Liver (tissue), 9 donors: ENCODE data around the gene GSTT2B. TPM values are rescaled to one million over a fixed set of nuclear protein-coding genes. Genes with fewer than 3 reads are reported as not detected.
A peak's percentile ranks its signal among the peaks of the same experiment; 100 is the strongest.
"Not testable (repeated sequence)": the region's sequence is repeated elsewhere in the genome, so short reads cannot be mapped to it uniquely, and the experiment has no call there.

Experiments
- DNase-seq: peaks from one replicate; pipeline ENCODE4 v3.0.0-alpha.2; 2017; ENCODE audit warnings: low spot score
- H3K27ac ChIP-seq, 2 donors: one replicate each; pipeline ENCODE4 v1.7.0; 2013; ENCODE audit warnings: inconsistent platforms in 2 of 2, low read length in 2 of 2, control low read depth in 1 of 2, low read depth in 1 of 2, mild to moderate bottlenecking in 1 of 2
- H3K27me3 ChIP-seq, 4 donors: one replicate each; pipeline versions ENCODE4 v1.6.1 to v1.7.0; 2013; ENCODE audit warnings: low read length in 3 of 4, inconsistent platforms in 1 of 4, mild to moderate bottlenecking in 1 of 4, moderate library complexity in 1 of 4; ENCODE audit not compliant: control insufficient read depth in 4 of 4, insufficient read depth in 4 of 4
- H3K36me3 ChIP-seq, 4 donors: one replicate each; pipeline versions ENCODE4 v1.6.1 to v1.7.0; 2013; ENCODE audit warnings: low read length in 3 of 4, mild to moderate bottlenecking in 3 of 4, low read depth in 1 of 4, moderate library complexity in 1 of 4; ENCODE audit not compliant: control insufficient read depth in 4 of 4, insufficient read depth in 3 of 4
- H3K4me1 ChIP-seq, 4 donors: one replicate each; pipeline versions ENCODE4 v1.6.1 to v1.7.0; 2013; ENCODE audit warnings: low read length in 3 of 4, mild to moderate bottlenecking in 3 of 4, moderate library complexity in 1 of 4; ENCODE audit not compliant: control insufficient read depth in 4 of 4, insufficient read depth in 4 of 4
- H3K4me3 ChIP-seq, 3 donors: one replicate each; pipeline versions ENCODE4 v1.6.1 to v1.7.0; 2013; ENCODE audit warnings: low read length in 3 of 3, control low read depth in 1 of 3, low read depth in 1 of 3, mild to moderate bottlenecking in 1 of 3
- H3K9ac ChIP-seq, 2 donors: one replicate each; pipeline ENCODE4 v1.7.0; 2013; ENCODE audit warnings: low read length in 2 of 2, mild to moderate bottlenecking in 2 of 2, moderate library complexity in 2 of 2, control low read depth in 1 of 2, low read depth in 1 of 2
- H3K9me3 ChIP-seq, 4 donors: one replicate each; pipeline versions ENCODE4 v1.6.1 to v1.7.0; 2013; ENCODE audit warnings: low read length in 3 of 4; ENCODE audit not compliant: control insufficient read depth in 4 of 4
- CTCF ChIP-seq: fragments of 150-350 bp; IDR thresholded peaks from 2 replicates; pipeline ENCODE4 v1.5.1; 2017; ENCODE audit warnings: improper control_type of control experiment, low read depth, low read length; ENCODE audit not compliant: missing input control
- RAD21 ChIP-seq, 2 donors: IDR thresholded peaks; 2 replicates each; pipeline ENCODE4 v1.6.1; 2016; ENCODE audit warnings: antibody characterized with exemption in 2 of 2, mild to moderate bottlenecking in 2 of 2
- WGBS: extraction: QIAGEN DNeasy Blood & Tissue Kit; methylation state at CpG from one replicate; pipeline ENCODE4 v1.1.7; 2013; 5-methylcytosine and 5-hydroxymethylcytosine counted together
- polyA plus RNA-seq, 2 donors: library from polyadenylated mRNA; stranded (reverse) in 1 of 2; unstranded in 1 of 2; fragments of 200-250 nt in 1 of 2; fragments of >200 nt in 1 of 2; fragmentation: Nextera tagmentation in 1 of 2; extraction: Ambion mirVana in 1 of 2; gene quantifications; one replicate each; pipeline versions ENCODE4 v1.2.1 to v1.2.3, GENCODE V29; 2013 to 2015
- total RNA-seq, 2 donors: library from RNA; depleted of rRNA; stranded (reverse); fragments of >200 nt; gene quantifications; one replicate each; pipeline ENCODE4 v1.2.3, GENCODE V29; 2014
- donor health status: healthy.
- donor health status: healthy.
- donor health status: healthy.
- donor health status: healthy.
- donor health status: healthy.

GSTT2B gene
- total and polyA plus RNA-seq, 4 donors = 8.0 to 16.8 (median 11.3) TPM

GRCh38 chr22:23956301-23956900, 4.6 kb downstream of the GSTT2B start:
- TF ChIP-seq RAD21 (IDR thresholded peaks at IDR 0.05) = peak; percentile 80 to 83
- peak; percentile 92 for TF ChIP-seq CTCF
- not testable (repeated sequence) for H3K4me3 ChIP-seq, H3K9ac ChIP-seq, H3K27ac ChIP-seq, H3K4me1 ChIP-seq, H3K36me3 ChIP-seq, H3K9me3 ChIP-seq, H3K27me3 ChIP-seq
- 26% methylated on average over 12 of the region's 12 CpGs for WGBS
- peak; percentile 90 for DNase-seq

GRCh38 chr22:23955886-23956285, 5.1 kb downstream of the GSTT2B start:
- H3K27me3 ChIP-seq, H3K27ac ChIP-seq, H3K9me3 ChIP-seq, H3K4me1 ChIP-seq, H3K4me3 ChIP-seq, H3K9ac ChIP-seq, DNase-seq, H3K36me3 ChIP-seq: not testable (repeated sequence)
- WGBS = 83% methylated on average over 7 of the region's 8 CpGs

GRCh38 chr22:23954991-23955305, 6.0 kb downstream of the GSTT2B start:
- WGBS = 85% methylated on average over 6 of the region's 6 CpGs
- not testable (repeated sequence) for H3K4me1 ChIP-seq, H3K9ac ChIP-seq, H3K36me3 ChIP-seq, H3K9me3 ChIP-seq, H3K27me3 ChIP-seq, H3K27ac ChIP-seq, DNase-seq, H3K4me3 ChIP-seq

GRCh38 chr22:23954193-23954990, 6.6 kb downstream of the GSTT2B start:
- not testable (repeated sequence) for H3K4me1 ChIP-seq, H3K27ac ChIP-seq, H3K36me3 ChIP-seq, H3K4me3 ChIP-seq, H3K27me3 ChIP-seq, H3K9me3 ChIP-seq, DNase-seq, H3K9ac ChIP-seq
- 83% methylated on average over 8 of the region's 8 CpGs for WGBS

GRCh38 chr22:23953485-23953884, 7.5 kb downstream of the GSTT2B start:
- not testable (repeated sequence) for H3K36me3 ChIP-seq, H3K4me3 ChIP-seq, DNase-seq, H3K27ac ChIP-seq, H3K4me1 ChIP-seq, H3K9me3 ChIP-seq, H3K27me3 ChIP-seq, H3K9ac ChIP-seq
- WGBS = 78% methylated on average over 4 of the region's 4 CpGs

GRCh38 chr22:23952794-23953405, 8.1 kb downstream of the GSTT2B start:
- not testable (repeated sequence) for DNase-seq, H3K36me3 ChIP-seq, H3K27me3 ChIP-seq, H3K9me3 ChIP-seq, H3K4me1 ChIP-seq, H3K9ac ChIP-seq, H3K4me3 ChIP-seq, H3K27ac ChIP-seq
- WGBS = 78% methylated on average over 11 of the region's 11 CpGs

GRCh38 chr22:23951383-23951782, 9.6 kb downstream of the GSTT2B start:
- not testable (repeated sequence) for H3K36me3 ChIP-seq, H3K9ac ChIP-seq, H3K9me3 ChIP-seq, H3K4me3 ChIP-seq, H3K27ac ChIP-seq, DNase-seq, H3K27me3 ChIP-seq, H3K4me1 ChIP-seq
- 95% methylated on average over 2 of the region's 2 CpGs for WGBS
